B cell (primary cell): ENCODE data around the gene ADCY10.
"Not testable (repeated sequence)": the region's sequence is repeated elsewhere in the genome, so short reads cannot be mapped to it uniquely, and the experiment has no call there.

ENCODE experiments used
- EZH2 ChIP-seq: IDR thresholded peaks from 2 replicates; pipeline ENCODE4 v1.6.1; 2012; ENCODE audit warnings: borderline replicate concordance, low read depth, mild to moderate bottlenecking, moderate library complexity, low read length; ENCODE audit not compliant: insufficient read depth, poor library complexity, severe bottlenecking
- TF ChIP-seq, protein P1 (sequence below): fragments of 200-600 bp; IDR thresholded peaks from one replicate; pipeline ENCODE4 v1.8.0; 2022; ENCODE audit warnings: antibody characterized with exemption, mild to moderate bottlenecking

DNA sequence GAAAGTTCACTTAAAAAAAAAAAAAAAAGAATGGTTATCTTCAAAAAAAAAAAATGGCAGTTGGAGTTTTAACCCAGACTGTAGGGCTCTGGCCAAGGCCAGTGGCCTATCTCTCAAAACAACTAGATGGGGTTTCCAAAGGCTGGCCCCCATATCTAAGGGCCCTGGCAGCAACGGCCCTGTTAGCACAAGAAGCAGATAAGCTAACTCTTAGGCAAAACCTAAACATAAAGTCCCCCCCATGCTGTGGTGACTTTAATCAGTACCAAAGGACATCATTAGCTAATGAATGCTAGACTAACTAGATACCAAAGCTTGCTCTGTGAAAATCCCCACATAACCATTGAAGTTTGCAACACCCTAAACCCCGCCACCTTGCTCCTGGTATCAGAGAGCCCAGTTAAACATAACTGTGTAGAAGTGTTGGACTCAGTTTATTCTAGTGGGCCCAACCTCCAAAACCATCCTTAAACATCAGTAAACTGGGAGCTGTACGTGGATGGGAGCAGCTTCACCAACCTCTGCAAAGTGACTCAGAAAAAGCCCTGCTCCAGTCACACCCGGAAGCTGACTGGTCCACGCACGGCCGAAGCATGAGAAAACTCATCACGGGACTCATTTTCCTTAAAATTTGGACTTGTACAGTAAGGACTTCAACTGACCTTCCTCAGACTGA lies 47.1 kb downstream of the ADCY10 start:
- TF ChIP-seq, protein P1, sequence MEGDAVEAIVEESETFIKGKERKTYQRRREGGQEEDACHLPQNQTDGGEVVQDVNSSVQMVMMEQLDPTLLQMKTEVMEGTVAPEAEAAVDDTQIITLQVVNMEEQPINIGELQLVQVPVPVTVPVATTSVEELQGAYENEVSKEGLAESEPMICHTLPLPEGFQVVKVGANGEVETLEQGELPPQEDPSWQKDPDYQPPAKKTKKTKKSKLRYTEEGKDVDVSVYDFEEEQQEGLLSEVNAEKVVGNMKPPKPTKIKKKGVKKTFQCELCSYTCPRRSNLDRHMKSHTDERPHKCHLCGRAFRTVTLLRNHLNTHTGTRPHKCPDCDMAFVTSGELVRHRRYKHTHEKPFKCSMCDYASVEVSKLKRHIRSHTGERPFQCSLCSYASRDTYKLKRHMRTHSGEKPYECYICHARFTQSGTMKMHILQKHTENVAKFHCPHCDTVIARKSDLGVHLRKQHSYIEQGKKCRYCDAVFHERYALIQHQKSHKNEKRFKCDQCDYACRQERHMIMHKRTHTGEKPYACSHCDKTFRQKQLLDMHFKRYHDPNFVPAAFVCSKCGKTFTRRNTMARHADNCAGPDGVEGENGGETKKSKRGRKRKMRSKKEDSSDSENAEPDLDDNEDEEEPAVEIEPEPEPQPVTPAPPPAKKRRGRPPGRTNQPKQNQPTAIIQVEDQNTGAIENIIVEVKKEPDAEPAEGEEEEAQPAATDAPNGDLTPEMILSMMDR = not testable (repeated sequence)
- TF ChIP-seq EZH2 = not testable (repeated sequence)
